Esophagus squamous epithelium (tissue), 5 donors: ENCODE results near the gene FJX1. TPM values are rescaled to one million over a fixed set of nuclear protein-coding genes. Genes with fewer than 3 reads are reported as not detected.

Source experiments
- DNase-seq: peaks from one replicate; lab custom pipeline; 2025; lab: John Stamatoyannopoulos, UW
- H3K27ac ChIP-seq, 4 donors: fragments of 200-600 bp; sonication (generic); one replicate each; pipeline ENCODE4 v1.5.1; 2016 to 2019; ENCODE audit warnings: mild to moderate bottlenecking in 1 of 4
- H3K27me3 ChIP-seq, 4 donors: fragments of 200-600 bp; sonication (generic); 1 replicate in 3 of 4; 2 replicates in 1 of 4; pipeline versions ENCODE4 v1.5.1 to v1.6.0; 2017 to 2021; ENCODE audit warnings: antibody characterized with exemption in 1 of 4
- H3K36me3 ChIP-seq, 3 donors: fragments of 200-600 bp; sonication (generic); one replicate each; pipeline ENCODE4 v1.5.1; 2016 to 2019
- H3K4me1 ChIP-seq, 3 donors: fragments of 200-600 bp; sonication (generic); one replicate each; pipeline ENCODE4 v1.5.1; 2017 to 2019
- H3K4me3 ChIP-seq, 4 donors: fragments of 200-600 bp; sonication (generic); 1 replicate in 3 of 4; 2 replicates in 1 of 4; pipeline ENCODE4 v1.5.1; 2016 to 2019; ENCODE audit warnings: mild to moderate bottlenecking in 2 of 4, moderate library complexity in 1 of 4
- H3K9me3 ChIP-seq, 3 donors: fragments of 200-600 bp; sonication (generic); one replicate each; pipeline ENCODE4 v1.5.1; 2016 to 2019
- CTCF ChIP-seq, 6 experiments: fragments of 450-650 bp in 4 of 6; fragments of 200-600 bp in 2 of 6; sonication (generic) in 2 of 6; IDR thresholded peaks; one replicate each; pipeline ENCODE4 v1.5.1; 2016 to 2019; ENCODE audit warnings: antibody characterized with exemption in 6 of 6, mild to moderate bottlenecking in 4 of 6, moderate library complexity in 4 of 6
- POLR2A ChIP-seq, 4 donors: fragments of 450-650 bp; IDR thresholded peaks; one replicate each; pipeline ENCODE4 v1.6.1; 2017; ENCODE audit warnings: antibody characterized with exemption in 4 of 4, mild to moderate bottlenecking in 4 of 4, moderate library complexity in 3 of 4
- WGBS, 2 donors: methylation state at CpG; one replicate each; pipeline ENCODE4 v1.1.5; 2018; 5-methylcytosine and 5-hydroxymethylcytosine counted together
- intact Hi-C: fragments of 100-400 bp; cut with DNase I; formaldehyde crosslinking; loops from one replicate; pipeline ENCODE4 v1.15.0; 2022
- total RNA-seq, 4 donors: library from RNA; depleted of rRNA; stranded (reverse); fragments of >200 nt; gene quantifications; one replicate each; pipeline ENCODE4 v1.1.0, GENCODE V29; 2016
- donor health status: DM: yes; HTN: yes; CAD: no.

Gene FJX1
- total RNA-seq, 4 donors from 2014 or later = 8.8 to 12.4 (median 11.1) TPM

- Histone ChIP-seq H3K4me3 (peak overlapping the region; percentile 53 to 76 (median 64)), H3K27ac (peak overlapping the region; percentile 79 to 88 (median 86)), H3K27me3 (peaks cover 0 to 57% (median 0%) of the 10 kb centered on the region in 4 donors), H3K9me3 (no peaks in the 10 kb centered on the region), H3K4me1 (peaks cover 18 to 68% (median 27%) of the 10 kb centered on the region in 3 donors), H3K36me3 (no peaks in the 10 kb centered on the region)
- TF ChIP-seq POLR2A (IDR thresholded peaks at IDR 0.05) (no peak), CTCF (IDR thresholded peaks at IDR 0.05) (peak in 4 of 6 experiments; percentile 4 to 49 (median 22))
- WGBS, 2 donors = no CpG with 5 or more reads among the region's 91 CpGs
- intact Hi-C loops = loop anchor here (5.0 to 10.0 kb wide), 4 partner anchors 199 to 876 kb away; no protein-coding TSS in a partner anchor
- no peak for DNase-seq
Observed at GRCh38 chr11:35618497-35619115, 346 bp downstream of the FJX1 start.

DNA sequence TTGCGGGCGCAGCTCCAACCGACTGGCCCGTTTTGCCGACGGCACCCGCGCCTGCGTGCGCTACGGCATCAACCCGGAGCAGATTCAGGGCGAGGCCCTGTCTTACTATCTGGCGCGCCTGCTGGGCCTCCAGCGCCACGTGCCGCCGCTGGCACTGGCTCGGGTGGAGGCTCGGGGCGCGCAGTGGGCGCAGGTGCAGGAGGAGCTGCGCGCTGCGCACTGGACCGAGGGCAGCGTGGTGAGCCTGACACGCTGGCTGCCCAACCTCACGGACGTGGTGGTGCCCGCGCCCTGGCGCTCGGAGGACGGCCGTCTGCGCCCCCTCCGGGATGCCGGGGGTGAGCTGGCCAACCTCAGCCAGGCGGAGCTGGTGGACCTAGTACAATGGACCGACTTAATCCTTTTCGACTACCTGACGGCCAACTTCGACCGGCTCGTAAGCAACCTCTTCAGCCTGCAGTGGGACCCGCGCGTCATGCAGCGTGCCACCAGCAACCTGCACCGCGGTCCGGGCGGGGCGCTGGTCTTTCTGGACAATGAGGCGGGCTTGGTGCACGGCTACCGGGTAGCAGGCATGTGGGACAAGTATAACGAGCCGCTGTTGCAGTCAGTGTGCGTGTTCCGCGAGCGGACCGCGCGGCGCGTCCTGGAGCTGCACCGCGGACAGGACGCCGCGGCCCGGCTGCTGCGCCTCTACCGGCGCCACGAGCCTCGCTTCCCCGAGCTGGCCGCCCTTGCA lies 1.0 kb downstream of the FJX1 start:
- intact Hi-C loops = loop anchor here (5.0 to 10.0 kb wide), 4 partner anchors 198 to 876 kb away; no protein-coding TSS in a partner anchor
- no peak for DNase-seq
- peaks cover 0 to 56% (median 0%) of the 10 kb centered on the region in 4 donors for H3K27me3 ChIP-seq

DNA sequence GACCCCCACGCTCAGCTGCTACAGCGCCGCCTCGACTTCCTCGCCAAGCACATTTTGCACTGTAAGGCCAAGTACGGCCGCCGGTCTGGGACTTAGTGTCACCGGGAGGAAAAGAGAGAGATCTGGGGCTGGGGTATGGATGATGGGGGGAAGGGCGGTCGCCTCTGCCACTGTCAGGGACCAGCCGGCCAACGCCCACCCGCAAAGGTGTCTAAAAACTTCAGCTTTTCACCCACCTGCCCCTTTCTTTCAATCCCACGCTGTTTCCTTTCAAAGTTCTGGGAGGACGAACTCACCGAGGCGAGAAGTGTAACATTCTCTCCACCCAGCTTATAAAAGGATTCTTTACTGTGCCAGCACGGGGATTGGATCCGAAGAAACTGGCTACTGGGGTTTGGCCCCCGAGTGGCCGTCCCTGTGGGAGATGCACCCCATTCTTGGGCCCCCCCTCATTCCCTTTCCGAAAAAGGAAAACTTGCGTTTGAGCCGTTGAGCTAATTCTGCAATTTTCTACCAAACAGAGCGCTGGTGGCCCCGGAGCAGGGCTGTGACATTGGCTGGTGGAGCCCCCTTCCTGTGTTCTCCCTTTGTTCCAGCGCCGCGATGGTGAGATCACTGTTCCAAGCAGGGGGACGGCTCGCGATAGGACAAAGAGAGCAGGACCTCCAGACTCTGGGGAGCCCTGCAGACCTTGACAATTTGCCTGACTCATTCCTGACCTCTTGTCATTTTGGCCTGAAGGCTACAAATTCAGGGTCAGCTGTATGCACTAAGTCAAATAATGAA lies 1.8 kb downstream of the FJX1 start:
- H3K36me3 ChIP-seq = no peaks in the 10 kb centered on the region
- no peak for TF ChIP-seq CTCF (IDR thresholded peaks at IDR 0.05)
- no peak for TF ChIP-seq POLR2A (IDR thresholded peaks at IDR 0.05)
- H3K27me3 ChIP-seq = peaks cover 0 to 56% (median 0%) of the 10 kb centered on the region in 4 donors
- H3K9me3 ChIP-seq = no peaks in the 10 kb centered on the region
- peaks cover 18 to 72% (median 27%) of the 10 kb centered on the region in 3 donors for H3K4me1 ChIP-seq
- WGBS, 2 donors = 2 to 4% methylated on average over 18 to 19 of the region's 33 CpGs
- DNase-seq = no peak
- peak overlapping the region in 3 of 4 donors; percentile 49 to 87 (median 84) for H3K27ac ChIP-seq
- intact Hi-C loops = loop anchor here (5.0 to 10.0 kb wide), 4 partner anchors 197 to 875 kb away; no protein-coding TSS in a partner anchor
- peak overlapping the region; percentile 53 to 76 (median 64) for H3K4me3 ChIP-seq

More for the DNA sequence above, 1.0 kb downstream of the FJX1 start:
- no peaks in the 10 kb centered on the region for H3K9me3 ChIP-seq
- H3K4me3 ChIP-seq = peak overlapping the region; percentile 53 to 76 (median 64)
- no peaks in the 10 kb centered on the region for H3K36me3 ChIP-seq
- WGBS, 2 donors = no CpG with 5 or more reads among the region's 84 CpGs
- no peak for TF ChIP-seq POLR2A (IDR thresholded peaks at IDR 0.05)
- no peak for TF ChIP-seq CTCF (IDR thresholded peaks at IDR 0.05)
- H3K27ac ChIP-seq = peak overlapping the region; percentile 49 to 88 (median 86)
- peaks cover 18 to 72% (median 27%) of the 10 kb centered on the region in 3 donors for H3K4me1 ChIP-seq

DNA sequence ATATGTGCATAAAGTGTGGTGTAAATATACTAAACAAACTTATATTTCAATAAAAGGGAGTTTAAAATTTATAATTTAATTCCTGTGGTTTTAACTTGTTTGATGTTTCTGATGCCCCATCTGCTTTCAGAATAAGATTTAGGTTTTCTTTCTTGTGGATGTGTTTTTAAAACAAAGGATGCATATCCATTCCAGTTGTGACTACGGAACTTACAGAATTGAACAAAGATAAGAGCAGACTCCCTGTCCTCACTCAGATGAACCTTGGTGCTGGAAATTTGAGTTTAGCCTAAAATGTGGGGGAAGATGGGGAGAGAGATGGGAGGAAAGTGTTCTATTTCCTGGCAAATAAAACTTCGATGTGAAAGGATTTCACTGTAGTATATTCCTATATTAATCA lies 2.5 kb downstream of the FJX1 start:
- Histone ChIP-seq H3K27me3 (peaks cover 0 to 61% (median 0%) of the 10 kb centered on the region in 4 donors), H3K36me3 (no peaks in the 10 kb centered on the region), H3K27ac (peak overlapping the region in 2 of 4 donors; percentile 47 to 49), H3K4me1 (peaks cover 18 to 72% (median 24%) of the 10 kb centered on the region in 3 donors), H3K9me3 (no peaks in the 10 kb centered on the region), H3K4me3 (no peak overlapping the region)
- 44 to 62% methylated on average over 2 of the region's 2 CpGs for WGBS, 2 donors
- DNase-seq = no peak
- intact Hi-C loops = no loop called here
- TF ChIP-seq POLR2A (IDR thresholded peaks at IDR 0.05) (no peak), CTCF (IDR thresholded peaks at IDR 0.05) (no peak)
